Vagina (tissue), 2 donors: ENCODE measurements around the gene PPL.

Experiments
- POLR2A ChIP-seq, 2 donors: fragments of 450-650 bp; IDR thresholded peaks; one replicate each; pipeline ENCODE4 v1.6.1; 2017; ENCODE audit warnings: antibody characterized with exemption in 2 of 2, mild to moderate bottlenecking in 2 of 2, moderate library complexity in 2 of 2
- POLR2AphosphoS5 ChIP-seq, 2 donors: sonication (generic); formaldehyde crosslinking; IDR thresholded peaks; one replicate each; pipeline ENCODE4 v1.9.0; 2017; ENCODE audit warnings: antibody characterized with exemption in 2 of 2, mild to moderate bottlenecking in 2 of 2, low read depth in 1 of 2; ENCODE audit not compliant: insufficient read depth in 1 of 2
- TF ChIP-seq, protein P1 (sequence below), 3 experiments: fragments of 450-650 bp in 2 of 3; fragments of 200-600 bp in 1 of 3; sonication (generic) in 1 of 3; IDR thresholded peaks; one replicate each; pipeline ENCODE4 v1.5.1; 2017 to 2019; ENCODE audit warnings: antibody characterized with exemption in 3 of 3, mild to moderate bottlenecking in 2 of 3, moderate library complexity in 2 of 3

DNA sequence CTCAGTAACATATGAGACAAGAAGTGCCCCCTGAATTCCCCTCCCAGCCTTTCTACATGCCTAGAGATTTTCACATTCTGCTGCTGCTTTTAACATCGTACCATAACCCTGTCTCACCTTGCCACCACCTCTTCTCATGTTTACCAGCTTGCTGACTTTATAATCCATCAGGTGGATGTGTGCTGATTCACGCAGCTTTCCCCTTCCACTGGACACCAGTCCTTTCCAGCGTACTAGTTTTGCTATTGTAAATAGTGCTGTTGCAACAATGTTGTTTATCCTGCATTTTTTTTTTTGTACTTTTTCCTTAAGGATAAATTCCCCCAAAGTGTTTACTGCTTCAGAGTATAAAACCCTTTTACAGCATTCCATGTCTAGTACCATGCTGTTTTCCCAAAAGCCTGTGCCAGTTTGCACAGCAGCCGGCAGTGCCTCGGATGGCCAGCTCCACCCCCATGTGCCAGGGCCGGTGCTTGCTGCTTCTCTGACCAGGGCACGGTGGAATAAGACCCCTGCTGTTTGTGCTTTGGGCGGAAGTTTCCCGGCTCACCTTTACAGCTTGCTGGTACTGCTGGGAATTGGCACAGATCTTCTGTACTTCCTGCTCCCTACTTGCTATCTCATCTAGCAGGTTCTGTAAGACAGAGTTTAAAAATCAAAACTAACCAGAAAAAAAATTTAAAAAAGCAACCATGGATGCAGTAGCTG, 48.4 kb downstream of the PPL start:
- TF ChIP-seq POLR2A (IDR thresholded peaks at IDR 0.05) (no peak), POLR2AphosphoS5 (IDR thresholded peaks at IDR 0.05; ENCODE audit: insufficient read depth in 1 of 2, low read depth in 1 of 2) (no peak)
- TF ChIP-seq, protein P1, sequence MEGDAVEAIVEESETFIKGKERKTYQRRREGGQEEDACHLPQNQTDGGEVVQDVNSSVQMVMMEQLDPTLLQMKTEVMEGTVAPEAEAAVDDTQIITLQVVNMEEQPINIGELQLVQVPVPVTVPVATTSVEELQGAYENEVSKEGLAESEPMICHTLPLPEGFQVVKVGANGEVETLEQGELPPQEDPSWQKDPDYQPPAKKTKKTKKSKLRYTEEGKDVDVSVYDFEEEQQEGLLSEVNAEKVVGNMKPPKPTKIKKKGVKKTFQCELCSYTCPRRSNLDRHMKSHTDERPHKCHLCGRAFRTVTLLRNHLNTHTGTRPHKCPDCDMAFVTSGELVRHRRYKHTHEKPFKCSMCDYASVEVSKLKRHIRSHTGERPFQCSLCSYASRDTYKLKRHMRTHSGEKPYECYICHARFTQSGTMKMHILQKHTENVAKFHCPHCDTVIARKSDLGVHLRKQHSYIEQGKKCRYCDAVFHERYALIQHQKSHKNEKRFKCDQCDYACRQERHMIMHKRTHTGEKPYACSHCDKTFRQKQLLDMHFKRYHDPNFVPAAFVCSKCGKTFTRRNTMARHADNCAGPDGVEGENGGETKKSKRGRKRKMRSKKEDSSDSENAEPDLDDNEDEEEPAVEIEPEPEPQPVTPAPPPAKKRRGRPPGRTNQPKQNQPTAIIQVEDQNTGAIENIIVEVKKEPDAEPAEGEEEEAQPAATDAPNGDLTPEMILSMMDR (IDR thresholded peaks at IDR 0.05): no peak
